Activated T-helper 17 cell treated with anti-CD3 and anti-CD28 coated beads, Interleukin-2, amount 50 U/mL, for 72 hours (primary cell): Measurements from ENCODE around the gene LRRC4. TPM values are rescaled to one million over a fixed set of nuclear protein-coding genes. Genes with fewer than 3 reads are reported as not detected.

Experiments used
- ATAC-seq: fragments of 150-1000 bp; cut with Tn5 transposase; replicated peaks from 2 replicates; pipeline ENCODE4 v1.10.0; 2021; ENCODE audit warnings: mild to moderate bottlenecking, moderate library complexity
- H3K27ac Mint-ChIP-seq: one replicate; pipeline ENCODE4 v1.8.0; 2022; ENCODE audit warnings: mixed read lengths
- H3K27me3 Mint-ChIP-seq: one replicate; pipeline ENCODE4 v1.8.0; 2022; ENCODE audit warnings: mixed read lengths
- H3K36me3 Mint-ChIP-seq: one replicate; pipeline ENCODE4 v1.8.0; 2022; ENCODE audit warnings: low read depth, mild to moderate bottlenecking, mixed read lengths
- H3K4me1 Mint-ChIP-seq: one replicate; pipeline ENCODE4 v1.8.0; 2022; ENCODE audit warnings: mixed read lengths
- H3K4me3 Mint-ChIP-seq: one replicate; pipeline ENCODE4 v1.8.0; 2022; ENCODE audit warnings: mild to moderate bottlenecking, mixed read lengths
- H3K9me3 Mint-ChIP-seq: one replicate; pipeline ENCODE4 v1.8.0; 2022; ENCODE audit warnings: mixed read lengths
- total RNA-seq, 2 donors: library from RNA; stranded (reverse); gene quantifications; one replicate each; pipeline ENCODE4 v1.2.3, GENCODE V29; 2022

The LRRC4 gene
- total RNA-seq, 2 donors from 2014 or later, result 0.13 TPM; not detected in 1

DNA sequence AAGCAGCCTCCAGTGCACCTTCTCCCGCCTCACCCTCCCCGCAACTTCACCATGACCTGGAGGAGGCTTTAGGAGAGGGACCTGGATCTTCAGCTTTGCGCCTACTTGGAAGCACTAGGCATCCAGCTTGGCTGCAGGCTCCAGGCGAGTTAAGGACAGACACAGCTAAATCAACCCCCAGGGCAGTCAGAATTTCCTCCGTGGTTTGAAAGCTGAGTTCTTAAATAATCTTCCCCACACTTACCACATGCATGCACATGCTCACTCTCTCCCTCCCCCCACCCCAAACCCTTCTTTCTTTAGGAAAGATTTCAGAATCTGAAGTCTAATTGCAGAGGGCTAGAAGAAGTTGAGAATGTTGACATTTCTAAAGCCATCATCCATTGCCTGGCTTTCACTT lies 36.7 kb upstream of the LRRC4 start:
- Mint-ChIP-seq H3K4me1 (no peaks in the 10 kb centered on the region), H3K27ac (no peak overlapping the region), H3K27me3 (no peaks in the 10 kb centered on the region), H3K4me3 (no peak overlapping the region), H3K36me3 (peaks cover 21% of the 10 kb centered on the region), H3K9me3 (no peaks in the 10 kb centered on the region)
- ATAC-seq, result no peak

DNA sequence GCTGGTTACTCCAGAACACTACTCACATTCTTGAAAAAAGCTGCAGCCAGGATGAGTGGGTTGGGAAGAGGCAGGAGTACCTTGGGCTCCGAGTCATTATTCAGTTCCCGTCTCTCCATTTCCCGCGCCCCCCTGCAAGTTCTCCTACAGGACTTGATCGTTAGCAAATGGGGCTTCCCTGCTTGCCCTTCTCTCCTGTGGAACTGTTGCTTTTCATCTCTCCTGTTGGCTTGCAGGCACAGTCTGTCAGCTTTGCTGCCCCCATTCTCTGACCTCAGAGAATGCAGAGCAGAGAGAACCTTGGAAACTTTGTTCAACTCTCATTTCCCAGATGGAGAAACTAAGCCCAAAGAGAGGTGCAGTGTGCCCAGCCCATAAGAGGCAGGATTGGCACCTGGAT lies 35.6 kb upstream of the LRRC4 start:
- no peak overlapping the region for H3K4me3 Mint-ChIP-seq
- no peak for ATAC-seq
- H3K9me3 Mint-ChIP-seq, result no peaks in the 10 kb centered on the region
- peaks cover 21% of the 10 kb centered on the region for H3K36me3 Mint-ChIP-seq
- no peaks in the 10 kb centered on the region for H3K4me1 Mint-ChIP-seq
- no peaks in the 10 kb centered on the region for H3K27me3 Mint-ChIP-seq
- no peak overlapping the region for H3K27ac Mint-ChIP-seq

DNA sequence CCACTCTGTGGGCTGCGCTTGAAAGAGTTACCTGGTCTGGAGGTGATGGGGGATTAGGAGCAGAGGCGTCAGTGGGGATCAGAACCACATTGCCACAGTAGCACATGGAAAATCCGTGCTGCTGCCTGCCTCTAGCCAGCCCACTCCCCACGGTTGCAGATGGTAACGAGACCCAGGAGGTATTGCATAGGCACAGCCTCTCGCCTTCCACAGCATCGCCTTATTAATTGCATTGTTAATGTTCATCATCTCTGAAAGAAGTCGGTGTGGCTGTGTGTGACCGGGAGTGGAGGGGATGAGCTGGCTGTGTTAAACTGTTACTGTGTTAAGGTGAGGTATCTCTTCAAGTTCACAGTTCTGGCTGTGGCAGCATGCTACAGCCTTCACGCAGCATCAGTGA lies 35.2 kb upstream of the LRRC4 start:
- no peak for ATAC-seq
- peaks cover 21% of the 10 kb centered on the region for H3K36me3 Mint-ChIP-seq
- H3K4me3 Mint-ChIP-seq, result no peak overlapping the region
- no peaks in the 10 kb centered on the region for H3K9me3 Mint-ChIP-seq
- H3K27me3 Mint-ChIP-seq, result no peaks in the 10 kb centered on the region
- no peak overlapping the region for H3K27ac Mint-ChIP-seq
- H3K4me1 Mint-ChIP-seq, result no peaks in the 10 kb centered on the region

DNA sequence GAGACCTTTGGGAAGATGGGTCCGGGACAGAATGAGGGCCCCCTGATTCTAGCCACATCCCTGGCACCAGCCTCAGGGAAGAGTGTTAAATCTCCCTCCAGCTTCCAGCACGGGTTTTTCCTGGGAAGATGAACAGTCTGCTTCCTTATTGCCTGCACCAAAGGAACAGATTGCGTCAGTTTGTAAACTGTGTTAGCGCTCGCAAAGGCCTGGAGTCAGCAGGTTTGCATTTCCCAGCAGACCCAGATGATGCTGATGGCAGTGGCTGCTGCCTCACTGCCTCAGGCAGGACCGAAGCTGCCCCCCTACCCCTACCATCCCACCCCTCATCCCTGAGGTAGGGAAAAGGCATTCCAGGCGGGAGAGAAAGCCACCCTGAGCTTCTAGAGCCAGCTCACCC lies 34.6 kb upstream of the LRRC4 start:
- H3K9me3 Mint-ChIP-seq, result no peaks in the 10 kb centered on the region
- no peak overlapping the region for H3K4me3 Mint-ChIP-seq
- H3K4me1 Mint-ChIP-seq, result no peaks in the 10 kb centered on the region

DNA sequence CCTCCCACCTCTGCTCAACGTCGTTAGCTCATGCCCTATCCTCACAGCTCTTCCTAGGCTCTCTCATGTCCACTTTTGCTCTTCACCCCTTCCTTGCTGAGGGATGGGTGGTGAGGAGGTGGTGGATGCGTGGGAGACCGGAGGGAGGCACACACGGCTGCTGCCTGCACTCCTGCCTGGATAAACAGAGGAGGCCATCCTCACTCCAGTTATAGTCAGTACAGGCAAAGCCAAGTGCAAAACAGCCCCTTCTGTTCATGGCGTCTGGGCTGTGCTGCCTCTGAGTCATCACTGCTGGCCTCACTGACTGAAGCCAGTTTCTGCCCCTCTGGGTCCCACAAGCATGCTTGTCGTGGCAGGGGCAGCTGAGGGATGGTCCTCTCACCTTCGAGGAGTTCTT lies 31.9 kb upstream of the LRRC4 start:
- no peaks in the 10 kb centered on the region for H3K27me3 Mint-ChIP-seq
- H3K4me1 Mint-ChIP-seq, result peaks cover 18% of the 10 kb centered on the region
- no peak overlapping the region for H3K27ac Mint-ChIP-seq
- no peaks in the 10 kb centered on the region for H3K9me3 Mint-ChIP-seq
- H3K36me3 Mint-ChIP-seq, result peaks cover 28% of the 10 kb centered on the region
- ATAC-seq, result no peak
- H3K4me3 Mint-ChIP-seq, result no peak overlapping the region

More for the DNA sequence above, 34.6 kb upstream of the LRRC4 start:
- H3K27ac Mint-ChIP-seq, result no peak overlapping the region
- no peak for ATAC-seq
- peaks cover 19% of the 10 kb centered on the region for H3K36me3 Mint-ChIP-seq
- H3K27me3 Mint-ChIP-seq, result no peaks in the 10 kb centered on the region

DNA sequence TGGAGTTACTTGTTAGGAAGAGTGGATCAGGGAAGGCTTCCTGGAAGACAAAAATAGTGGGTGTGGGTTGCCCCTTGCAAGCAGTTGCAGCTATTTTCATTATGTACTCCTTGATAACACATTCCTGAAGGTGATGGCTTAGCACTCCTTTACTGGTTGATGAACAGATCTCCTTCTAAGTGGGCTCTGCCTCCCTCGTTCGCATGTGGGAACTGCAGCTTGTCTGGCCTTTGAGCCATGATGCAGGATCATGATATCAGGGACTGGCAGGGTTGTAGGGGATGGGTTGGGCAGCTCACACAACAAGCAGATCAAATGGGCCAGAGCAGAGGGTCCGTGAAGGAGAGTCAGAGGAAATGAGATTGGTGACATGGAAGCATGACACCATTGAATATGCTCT lies 28.8 kb upstream of the LRRC4 start:
- no peak for ATAC-seq
- Mint-ChIP-seq H3K9me3 (no peaks in the 10 kb centered on the region), H3K4me1 (peaks cover 29% of the 10 kb centered on the region), H3K27me3 (no peaks in the 10 kb centered on the region), H3K4me3 (no peak overlapping the region), H3K36me3 (peaks cover 26% of the 10 kb centered on the region), H3K27ac (peak overlapping the region; percentile 18)

DNA sequence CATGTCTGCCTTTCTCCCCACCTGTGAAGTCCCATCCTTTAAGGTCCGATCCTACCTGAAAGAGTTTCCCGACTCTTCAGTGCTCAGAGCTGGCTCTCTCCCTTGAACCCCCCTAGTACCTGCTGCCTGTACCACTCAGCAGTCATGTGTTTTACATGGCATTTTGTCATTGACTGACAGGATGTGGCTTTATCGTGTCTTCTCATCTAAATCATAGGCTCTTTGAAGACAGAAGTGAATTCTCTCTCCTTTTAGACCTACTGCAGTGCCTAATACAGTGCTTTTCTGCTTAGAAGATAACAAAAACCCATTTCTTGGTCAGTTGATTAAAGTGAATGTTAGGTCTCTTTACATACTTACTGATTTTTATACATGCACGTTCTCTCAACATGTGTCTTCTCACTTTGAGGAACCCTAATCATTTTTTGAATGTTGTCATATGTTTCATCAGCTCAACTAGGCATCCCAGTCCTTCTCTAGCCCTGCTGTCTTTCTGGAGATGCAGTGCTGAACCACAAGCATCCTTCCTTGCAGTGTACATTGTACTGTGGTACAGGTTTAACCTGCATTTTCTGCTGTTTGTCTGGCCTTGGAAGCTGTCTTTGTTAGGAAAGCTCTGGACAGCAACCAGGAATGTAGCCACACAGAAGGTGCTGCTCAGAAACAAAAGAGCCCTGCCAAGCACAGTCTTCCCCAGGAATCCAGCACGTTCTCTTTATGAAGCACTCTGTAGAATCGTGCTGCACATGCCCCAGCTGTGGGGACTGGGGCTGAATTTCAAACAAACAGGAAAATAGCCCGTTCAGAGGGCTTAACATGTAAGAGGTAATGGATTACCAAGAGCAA lies 28.1 kb upstream of the LRRC4 start:
- Mint-ChIP-seq H3K27me3 (no peaks in the 10 kb centered on the region), H3K4me3 (peak overlapping the region; percentile 1), H3K36me3 (peaks cover 23% of the 10 kb centered on the region), H3K9me3 (no peaks in the 10 kb centered on the region), H3K27ac (peak overlapping the region; percentile 40), H3K4me1 (peaks cover 34% of the 10 kb centered on the region)
- ATAC-seq, result peak; percentile 60

DNA sequence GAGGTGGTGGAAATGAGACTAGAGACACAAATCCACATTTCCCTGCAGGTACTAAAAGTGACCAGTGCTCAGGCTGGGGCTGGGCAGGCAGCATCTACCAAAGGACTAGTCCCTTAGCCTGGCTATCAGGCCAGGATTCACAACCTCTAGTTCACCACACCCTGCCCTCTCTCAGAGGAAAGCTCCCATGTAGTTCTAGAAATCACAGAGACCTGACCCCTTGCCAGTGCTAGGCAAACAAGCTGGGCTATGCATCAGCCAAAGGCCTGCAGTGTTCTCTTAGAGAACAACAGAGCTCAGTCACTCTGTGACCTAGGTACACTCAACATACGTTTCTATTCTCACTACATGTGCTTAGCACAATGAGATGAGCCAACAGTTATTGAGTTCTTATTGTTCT lies 26.7 kb upstream of the LRRC4 start:
- Mint-ChIP-seq H3K36me3 (peaks cover 13% of the 10 kb centered on the region), H3K4me3 (no peak overlapping the region), H3K27ac (peak overlapping the region; percentile 71), H3K9me3 (no peaks in the 10 kb centered on the region), H3K4me1 (peaks cover 34% of the 10 kb centered on the region), H3K27me3 (no peaks in the 10 kb centered on the region)
- ATAC-seq, result peak; percentile 24

DNA sequence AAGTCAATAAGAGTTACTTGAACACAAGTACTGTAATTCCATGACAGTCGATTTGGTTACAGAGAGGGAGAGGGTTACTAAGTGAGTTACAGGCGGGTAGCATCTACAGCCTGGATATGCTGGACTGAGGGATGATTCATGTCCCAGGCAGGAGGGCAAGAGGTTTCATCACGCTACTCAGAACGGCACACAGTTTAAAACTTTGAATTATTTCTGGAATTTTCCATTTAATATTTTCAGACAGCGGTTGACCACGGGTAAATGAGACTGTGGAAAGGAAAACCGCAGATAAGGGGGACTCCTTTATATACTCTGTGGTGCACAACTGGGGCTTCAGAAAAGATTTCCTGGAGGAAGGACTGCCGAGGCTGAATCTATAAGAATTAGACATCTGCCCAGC lies 25.7 kb upstream of the LRRC4 start:
- peaks cover 34% of the 10 kb centered on the region for H3K4me1 Mint-ChIP-seq
- no peak for ATAC-seq
- H3K9me3 Mint-ChIP-seq, result no peaks in the 10 kb centered on the region

DNA sequence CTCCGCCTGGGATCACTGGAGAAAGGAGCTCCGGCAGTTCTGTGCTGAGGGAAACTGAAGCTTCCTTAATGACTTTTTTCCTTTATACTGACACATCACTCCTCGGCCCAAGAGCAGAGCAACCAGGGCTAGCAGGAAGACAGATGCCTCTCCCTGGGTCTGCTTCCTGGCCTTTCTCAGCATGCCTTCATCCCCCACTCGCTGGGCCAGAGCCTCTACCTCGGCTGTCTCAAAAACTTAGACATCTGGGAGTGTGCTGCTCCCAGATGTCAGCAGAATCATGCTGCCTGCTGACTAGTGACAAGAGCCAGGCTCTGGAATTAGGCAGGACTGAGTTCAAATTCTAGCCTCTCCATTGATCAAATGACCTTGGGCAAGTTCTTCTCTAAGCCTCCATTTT lies 24.4 kb upstream of the LRRC4 start:
- Mint-ChIP-seq H3K27ac (no peak overlapping the region), H3K27me3 (no peaks in the 10 kb centered on the region), H3K36me3 (peaks cover 12% of the 10 kb centered on the region), H3K4me3 (no peak overlapping the region), H3K4me1 (peaks cover 47% of the 10 kb centered on the region), H3K9me3 (no peaks in the 10 kb centered on the region)
- no peak for ATAC-seq

More for the DNA sequence above, 25.7 kb upstream of the LRRC4 start:
- peaks cover 13% of the 10 kb centered on the region for H3K36me3 Mint-ChIP-seq
- peak overlapping the region; percentile 71 for H3K27ac Mint-ChIP-seq
- H3K4me3 Mint-ChIP-seq, result no peak overlapping the region
- H3K27me3 Mint-ChIP-seq, result no peaks in the 10 kb centered on the region

DNA sequence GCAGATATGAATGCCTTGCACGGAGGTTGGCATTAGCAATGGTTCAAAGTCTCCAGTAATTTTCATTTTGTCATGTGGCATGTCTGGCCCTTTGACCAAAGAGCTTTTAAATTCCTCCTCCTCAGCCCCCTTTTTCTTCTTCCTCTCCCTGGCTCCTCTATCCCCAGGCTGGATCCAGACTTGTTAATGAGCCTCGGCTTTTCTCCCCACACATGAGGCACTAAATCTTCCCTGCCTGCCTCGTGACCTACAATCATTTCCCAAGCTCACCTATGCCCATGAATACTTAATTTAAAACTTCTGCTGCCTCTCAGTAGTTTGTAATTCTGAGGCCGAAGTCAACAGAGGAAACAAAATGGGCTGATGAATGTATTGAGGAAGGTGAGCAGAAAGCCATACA lies 23.3 kb upstream of the LRRC4 start:
- H3K4me3 Mint-ChIP-seq, result no peak overlapping the region
- H3K27me3 Mint-ChIP-seq, result no peaks in the 10 kb centered on the region
- no peaks in the 10 kb centered on the region for H3K9me3 Mint-ChIP-seq
- peaks cover 7% of the 10 kb centered on the region for H3K36me3 Mint-ChIP-seq
- H3K4me1 Mint-ChIP-seq, result peaks cover 44% of the 10 kb centered on the region
- ATAC-seq, result no peak
- H3K27ac Mint-ChIP-seq, result no peak overlapping the region

DNA sequence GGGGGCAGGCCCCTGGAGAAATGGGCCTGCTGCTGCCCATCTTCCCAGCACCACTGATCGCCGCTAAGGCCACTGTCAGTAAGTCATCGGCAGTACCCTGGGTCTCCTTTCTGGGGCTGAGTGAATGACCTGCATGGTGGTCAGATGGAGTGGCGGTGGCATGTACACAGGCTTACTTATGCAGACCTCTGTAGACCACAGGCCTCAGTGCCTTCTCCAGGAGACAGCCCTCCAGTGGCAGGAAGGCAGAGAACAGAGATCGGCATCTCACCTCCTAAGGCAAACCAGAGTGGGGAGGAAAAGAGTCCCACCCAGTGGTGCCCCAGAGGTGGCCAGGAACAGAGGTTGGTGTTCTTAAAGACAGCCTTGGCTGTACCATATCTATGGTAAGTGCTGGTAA lies 22.8 kb upstream of the LRRC4 start:
- H3K27ac Mint-ChIP-seq, result no peak overlapping the region
- ATAC-seq, result no peak
- peaks cover 7% of the 10 kb centered on the region for H3K36me3 Mint-ChIP-seq
- peaks cover 44% of the 10 kb centered on the region for H3K4me1 Mint-ChIP-seq
- no peaks in the 10 kb centered on the region for H3K9me3 Mint-ChIP-seq
- H3K4me3 Mint-ChIP-seq, result no peak overlapping the region
- H3K27me3 Mint-ChIP-seq, result no peaks in the 10 kb centered on the region

DNA sequence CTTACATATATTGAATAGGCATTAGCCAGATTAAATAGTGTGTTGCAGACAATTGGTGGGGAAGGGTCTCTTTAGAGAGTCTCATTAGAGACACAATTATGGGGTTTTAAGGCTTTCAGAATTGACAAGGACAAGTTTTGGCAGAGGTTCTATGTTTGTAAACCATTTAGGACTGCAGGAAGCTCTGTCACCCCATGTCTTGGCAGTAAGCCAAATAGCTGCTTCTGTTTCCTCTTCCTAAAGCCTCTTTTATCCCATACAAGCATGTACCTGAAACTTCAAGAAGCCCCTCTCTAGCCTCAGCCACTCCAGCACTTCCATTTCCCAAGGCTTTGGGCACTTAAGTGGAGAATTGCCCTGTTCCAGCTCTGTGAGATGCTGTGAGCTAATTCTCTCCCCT lies 21.8 kb upstream of the LRRC4 start:
- no peak for ATAC-seq
- peaks cover 41% of the 10 kb centered on the region for H3K4me1 Mint-ChIP-seq
- H3K9me3 Mint-ChIP-seq, result no peaks in the 10 kb centered on the region
- peak overlapping the region; percentile 18 for H3K27ac Mint-ChIP-seq
- H3K4me3 Mint-ChIP-seq, result no peak overlapping the region
- no peaks in the 10 kb centered on the region for H3K27me3 Mint-ChIP-seq
- peaks cover 10% of the 10 kb centered on the region for H3K36me3 Mint-ChIP-seq

DNA sequence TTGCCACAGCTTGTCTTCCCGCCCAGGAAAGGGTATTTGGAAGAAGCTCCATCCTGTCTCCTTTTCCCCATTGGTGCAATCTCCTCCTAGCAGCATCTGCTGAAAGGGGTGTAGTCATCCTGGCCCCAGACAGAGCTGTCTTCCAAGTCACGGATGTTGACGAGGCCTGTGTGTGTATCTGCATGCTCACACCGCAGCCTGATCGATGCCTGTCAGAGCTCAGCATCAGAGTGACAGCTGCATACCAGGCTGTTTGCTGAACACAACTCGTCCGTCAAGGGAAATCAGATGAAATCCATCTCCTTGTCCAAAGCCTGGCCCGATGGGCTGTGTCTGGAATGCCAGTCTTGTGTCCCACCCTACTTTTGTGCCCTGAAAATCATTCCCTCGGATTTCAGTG lies 21.2 kb upstream of the LRRC4 start:
- peak overlapping the region; percentile 18 for H3K27ac Mint-ChIP-seq
- peaks cover 37% of the 10 kb centered on the region for H3K4me1 Mint-ChIP-seq

DNA sequence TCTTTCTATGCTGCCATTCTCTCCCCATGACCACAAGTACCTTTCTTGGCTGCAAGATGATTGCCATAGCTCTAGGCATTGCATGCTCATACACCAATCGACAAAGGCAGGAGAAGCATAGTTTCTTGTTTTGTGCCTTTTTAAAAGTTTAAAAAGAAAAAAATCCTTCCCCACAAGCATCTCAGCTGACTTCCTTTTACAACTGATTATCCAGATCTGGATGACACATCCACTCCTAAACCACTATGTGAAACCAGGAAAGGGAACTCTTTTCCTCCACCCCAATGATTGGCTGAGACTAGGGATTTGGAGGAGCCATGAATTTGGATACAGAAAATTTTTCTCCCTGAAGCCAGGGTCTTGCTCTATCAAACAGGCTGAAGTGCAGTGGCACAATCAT lies 14.5 kb upstream of the LRRC4 start:
- no peak for ATAC-seq
- Mint-ChIP-seq H3K4me3 (no peak overlapping the region), H3K36me3 (peaks cover 13% of the 10 kb centered on the region), H3K27me3 (no peaks in the 10 kb centered on the region), H3K27ac (peak overlapping the region; percentile 49), H3K9me3 (no peaks in the 10 kb centered on the region), H3K4me1 (peaks cover 19% of the 10 kb centered on the region)

More for the DNA sequence above, 21.2 kb upstream of the LRRC4 start:
- H3K27me3 Mint-ChIP-seq, result no peaks in the 10 kb centered on the region
- peaks cover 14% of the 10 kb centered on the region for H3K36me3 Mint-ChIP-seq
- H3K4me3 Mint-ChIP-seq, result no peak overlapping the region
- no peaks in the 10 kb centered on the region for H3K9me3 Mint-ChIP-seq
- no peak for ATAC-seq
